GM06990 (cell line): ENCODE data around the gene ZCCHC9.

ENCODE experiments used
- DNase-seq: peaks from one replicate; pipeline ENCODE4 v3.0.0-alpha.2; 2011; ENCODE audit not compliant: insufficient read length; ENCODE audit errors: extremely low read depth
- H3K27me3 ChIP-seq: replicated peaks from 2 replicates; pipeline ENCODE4 v1.6.0; 2011; ENCODE audit warnings: low read length; ENCODE audit not compliant: control insufficient read depth, insufficient read depth
- H3K36me3 ChIP-seq: 2 replicates; pipeline ENCODE4 v1.5.1; 2011; ENCODE audit warnings: low read length; ENCODE audit not compliant: control insufficient read depth, insufficient read depth
- H3K4me3 ChIP-seq: replicated peaks from 2 replicates; pipeline ENCODE4 v1.5.1; 2011; ENCODE audit warnings: low read depth, mild to moderate bottlenecking, control low read depth, low read length
- CTCF ChIP-seq: IDR thresholded peaks from 2 replicates; pipeline ENCODE4 v1.5.1; 2011; ENCODE audit warnings: low read length, control low read depth, mild to moderate bottlenecking, inconsistent platforms; ENCODE audit not compliant: insufficient read depth, poor library complexity, severe bottlenecking

ZCCHC9 gene

GRCh38 chr5:81301271-81302015 lies at the start of gene ZCCHC9:
Gene ZCCHC9 (plus strand): TSS chr5:81301587. CDS start chr5:81304758, 3,171 bp downstream.
- Histone ChIP-seq H3K36me3 (no peaks in the 10 kb centered on the region), H3K4me3 (peak within 1 kb of the TSS; percentile 95), H3K27me3 (no peaks in the 10 kb centered on the region)
- TF ChIP-seq CTCF, result peak; percentile 13
- peak; percentile 91 for DNase-seq

GRCh38 chr5:81251922-81252321 lies 49.5 kb upstream of the ZCCHC9 start:
- Histone ChIP-seq H3K36me3 (no peaks in the 10 kb centered on the region), H3K4me3 (no peak overlapping the region), H3K27me3 (no peaks in the 10 kb centered on the region)
- no peak for TF ChIP-seq CTCF
- DNase-seq, result no peak

- Histone ChIP-seq H3K36me3 (no peaks in the 10 kb centered on the region), H3K27me3 (no peaks in the 10 kb centered on the region), H3K4me3 (no peak overlapping the region)
- no peak for TF ChIP-seq CTCF
- no peak for DNase-seq
Measured at GRCh38 chr5:81252904-81253303, 48.5 kb upstream of the ZCCHC9 start.

GRCh38 chr5:81253875-81254274 lies 47.5 kb upstream of the ZCCHC9 start:
- H3K4me3 ChIP-seq, result no peak overlapping the region
- TF ChIP-seq CTCF, result no peak
- no peaks in the 10 kb centered on the region for H3K27me3 ChIP-seq
- no peaks in the 10 kb centered on the region for H3K36me3 ChIP-seq
- no peak for DNase-seq

- H3K4me3 ChIP-seq, result no peak overlapping the region
- DNase-seq, result no peak
- H3K36me3 ChIP-seq, result no peaks in the 10 kb centered on the region; the same call in 1 of the 2 replicates
- TF ChIP-seq CTCF, result no peak
- H3K27me3 ChIP-seq, result no peaks in the 10 kb centered on the region
Measured at GRCh38 chr5:81254886-81255559, 46.4 kb upstream of the ZCCHC9 start.
